Neuronal stem cell (in vitro differentiated cells): ENCODE results near the gene FPR1.

Experiments
- DNase-seq: peaks from one replicate; pipeline ENCODE4 v3.0.0-alpha.2; 2013; ENCODE audit warnings: low spot score
- H2AFZ ChIP-seq: one replicate; pipeline ENCODE4 v1.6.1; 2013; ENCODE audit warnings: mild to moderate bottlenecking, low read length, inconsistent platforms
- H2AK5ac ChIP-seq: 2 replicates; pipeline ENCODE4 v1.6.1; 2013; ENCODE audit warnings: low read depth, mild to moderate bottlenecking, inconsistent platforms, low read length, moderate library complexity, mixed read lengths
- H2BK120ac ChIP-seq: 2 replicates; pipeline ENCODE4 v1.6.1; 2013; ENCODE audit warnings: low read depth, mild to moderate bottlenecking, inconsistent platforms, low read length, moderate library complexity, mixed read lengths
- H2BK12ac ChIP-seq: one replicate; pipeline ENCODE4 v1.6.1; 2013; ENCODE audit warnings: low read length, inconsistent platforms
- H2BK15ac ChIP-seq: 2 replicates; pipeline ENCODE4 v1.6.1; 2013; ENCODE audit warnings: mild to moderate bottlenecking, low read length, inconsistent platforms, mixed read lengths
- H2BK5ac ChIP-seq: one replicate; pipeline ENCODE4 v1.6.1; 2013; ENCODE audit warnings: inconsistent platforms, mild to moderate bottlenecking, low read length, moderate library complexity
- H3K14ac ChIP-seq: one replicate; pipeline ENCODE4 v1.6.1; 2013; ENCODE audit warnings: low read length, inconsistent platforms
- H3K18ac ChIP-seq: 2 replicates; pipeline ENCODE4 v1.6.1; 2013; ENCODE audit warnings: low read length, inconsistent platforms
- H3K23ac ChIP-seq: 2 replicates; pipeline ENCODE4 v1.6.1; 2013; ENCODE audit warnings: low read depth, mild to moderate bottlenecking, mixed read lengths, low read length, inconsistent platforms; ENCODE audit not compliant: poor library complexity
- H3K27ac ChIP-seq: replicated peaks from 3 replicates; pipeline ENCODE4 v1.5.1; 2013; ENCODE audit warnings: low read length, inconsistent platforms
- H3K27me3 ChIP-seq, 3 experiments: 2 replicates each; pipeline ENCODE4 v1.6.1; 2013; ENCODE audit warnings: low read length in 3 of 3, mild to moderate bottlenecking in 2 of 3, inconsistent platforms in 1 of 3, low read depth in 1 of 3, mixed read lengths in 1 of 3, moderate library complexity in 1 of 3; ENCODE audit not compliant: control insufficient read depth in 3 of 3, insufficient read depth in 3 of 3
- H3K36me3 ChIP-seq, 2 donors: replicated peaks in 1 of 2; 2 replicates each; pipeline ENCODE4 v1.6.1; 2013; ENCODE audit warnings: low read length in 2 of 2; ENCODE audit not compliant: control insufficient read depth in 2 of 2, insufficient read depth in 2 of 2
- H3K4ac ChIP-seq: 2 replicates; pipeline ENCODE4 v1.6.1; 2013; ENCODE audit warnings: inconsistent platforms, mild to moderate bottlenecking, low read length, moderate library complexity
- H3K4me1 ChIP-seq, 2 donors: 1 replicate in 1 of 2; 2 replicates in 1 of 2; pipeline ENCODE4 v1.6.1; 2013; ENCODE audit warnings: low read length in 2 of 2, low read depth in 1 of 2; ENCODE audit not compliant: control insufficient read depth in 2 of 2, insufficient read depth in 1 of 2
- H3K4me2 ChIP-seq: one replicate; pipeline ENCODE4 v1.6.1; 2013; ENCODE audit warnings: mild to moderate bottlenecking, low read length, inconsistent platforms; ENCODE audit not compliant: insufficient read depth, poor library complexity, severe bottlenecking
- H3K4me3 ChIP-seq, 2 donors: 2 replicates each; pipeline ENCODE4 v1.5.1; 2013; ENCODE audit warnings: low read length in 2 of 2, mild to moderate bottlenecking in 2 of 2, inconsistent platforms in 1 of 2, moderate library complexity in 1 of 2
- H3K79me1 ChIP-seq: one replicate; pipeline ENCODE4 v1.6.1; 2013; ENCODE audit warnings: low read depth, mild to moderate bottlenecking, inconsistent platforms, low read length, moderate library complexity
- H3K9ac ChIP-seq: one replicate; pipeline ENCODE4 v1.6.1; 2013; ENCODE audit warnings: mild to moderate bottlenecking, low read depth, low read length, inconsistent platforms; ENCODE audit not compliant: poor library complexity
- H3K9me3 ChIP-seq, 2 donors: replicated peaks in 1 of 2; 2 replicates each; pipeline versions ENCODE3 to v1.6.1; 2013; ENCODE audit warnings: low read length in 2 of 2, mild to moderate bottlenecking in 2 of 2, inconsistent platforms in 1 of 2, low read depth in 1 of 2, mixed read lengths in 1 of 2, moderate library complexity in 1 of 2; ENCODE audit not compliant: control insufficient read depth in 2 of 2, insufficient read depth in 1 of 2
- H4K8ac ChIP-seq: one replicate; pipeline ENCODE4 v1.6.1; 2013; ENCODE audit warnings: low read depth, mild to moderate bottlenecking, inconsistent platforms, low read length, moderate library complexity
- H4K91ac ChIP-seq: one replicate; pipeline ENCODE4 v1.6.1; 2013; ENCODE audit warnings: low read length, low read depth, mild to moderate bottlenecking, inconsistent platforms; ENCODE audit not compliant: poor library complexity
- WGBS, 2 donors: extraction: QIAGEN DNeasy Blood & Tissue Kit; methylation state at CpG; one replicate each; pipeline ENCODE4 v1.1.7; 2013; ENCODE audit warnings: missing lambda C conversion rate in 2 of 2, mixed read lengths in 1 of 2; ENCODE audit not compliant: insufficient read length in 2 of 2, insufficient replicate concordance in 1 of 2; ENCODE audit errors: extremely low coverage in 2 of 2; 5-methylcytosine and 5-hydroxymethylcytosine counted together

The FPR1 gene

DNA sequence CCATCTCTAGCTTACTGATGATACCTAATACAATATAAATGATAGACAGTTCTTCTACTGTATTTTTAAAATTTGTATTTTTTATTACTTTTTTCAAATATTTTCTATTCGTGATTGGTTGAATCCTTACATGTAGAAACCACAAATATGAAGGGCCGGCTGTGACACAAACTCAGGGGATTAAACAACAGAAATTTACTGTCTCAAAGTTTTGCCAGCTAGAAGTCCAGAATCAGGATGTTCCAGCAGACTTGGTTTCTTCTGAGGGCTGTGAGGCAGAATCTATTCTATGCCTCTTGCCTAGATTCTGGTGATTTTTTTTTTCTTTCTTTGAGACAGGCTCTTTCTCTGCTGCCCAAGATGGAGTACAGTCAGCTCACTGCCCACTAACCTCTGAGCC is 13.8 kb downstream of the FPR1 start:
- Histone ChIP-seq H3K27ac (no peak overlapping the region), H3K4ac (no peak overlapping the region), H2AFZ (no peak overlapping the region), H3K9me3 (no peaks in the 10 kb centered on the region), H4K8ac (no peak overlapping the region), H2BK120ac (no peak overlapping the region), H3K14ac (no peak overlapping the region), H4K91ac (no peak overlapping the region), H3K36me3 (no peaks in the 10 kb centered on the region), H3K23ac (no peak overlapping the region), H2BK15ac (no peak overlapping the region), H3K4me1 (no peaks in the 10 kb centered on the region), H2AK5ac (no peak overlapping the region), H3K4me3 (no peak overlapping the region), H3K9ac (no peak overlapping the region), H3K18ac (no peak overlapping the region), H2BK5ac (no peak overlapping the region), H3K4me2 (no peak overlapping the region), H2BK12ac (no peak overlapping the region), H3K79me1 (no peaks in the 10 kb centered on the region), H3K27me3 (peaks cover 0 to 8% (median 0%) of the 10 kb centered on the region in 3 experiments)
- no peak for DNase-seq
- no CpG with 5 or more reads among the region's 2 CpGs for WGBS, 2 donors

DNA sequence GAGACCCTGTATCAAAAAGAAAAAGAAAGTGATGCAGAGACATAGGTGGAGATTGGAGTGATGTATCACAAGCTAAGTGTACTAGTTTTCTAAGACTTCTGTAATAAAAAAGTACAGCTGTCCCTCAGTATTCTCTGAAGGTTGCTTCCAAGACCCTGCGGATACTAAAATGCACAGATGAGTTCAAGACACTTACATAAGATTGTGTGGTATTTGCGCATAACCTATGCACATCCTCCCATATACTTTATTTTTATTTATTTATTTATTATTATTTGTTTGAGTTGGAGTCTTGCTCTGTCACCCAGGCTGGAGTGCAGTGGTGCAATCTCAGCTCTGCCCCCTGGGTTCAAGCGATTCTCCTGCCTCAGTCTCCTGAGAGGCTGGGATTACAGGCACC is 14.3 kb downstream of the FPR1 start:
- no peak overlapping the region for H3K4me2 ChIP-seq
- no peak overlapping the region for H2BK5ac ChIP-seq
- H4K8ac ChIP-seq, result no peak overlapping the region
- no peak overlapping the region for H2BK120ac ChIP-seq
- H3K9ac ChIP-seq, result no peak overlapping the region
- no peaks in the 10 kb centered on the region for H3K36me3 ChIP-seq
- no peak overlapping the region for H3K27ac ChIP-seq
- H3K4me3 ChIP-seq, result no peak overlapping the region
- no peak overlapping the region for H2AFZ ChIP-seq
- H2BK12ac ChIP-seq, result no peak overlapping the region
- no peak for DNase-seq
- H3K79me1 ChIP-seq, result no peaks in the 10 kb centered on the region
- WGBS, 2 donors, result no CpG with 5 or more reads among the region's 3 CpGs
- no peaks in the 10 kb centered on the region for H3K9me3 ChIP-seq
- H4K91ac ChIP-seq, result no peak overlapping the region
- no peak overlapping the region for H3K23ac ChIP-seq
- no peak overlapping the region for H3K18ac ChIP-seq
- H3K4me1 ChIP-seq, result no peaks in the 10 kb centered on the region
- peaks cover 0 to 9% (median 0%) of the 10 kb centered on the region in 3 experiments for H3K27me3 ChIP-seq
- no peak overlapping the region for H2BK15ac ChIP-seq
- no peak overlapping the region for H3K14ac ChIP-seq
- no peak overlapping the region for H3K4ac ChIP-seq
- H2AK5ac ChIP-seq, result no peak overlapping the region

DNA sequence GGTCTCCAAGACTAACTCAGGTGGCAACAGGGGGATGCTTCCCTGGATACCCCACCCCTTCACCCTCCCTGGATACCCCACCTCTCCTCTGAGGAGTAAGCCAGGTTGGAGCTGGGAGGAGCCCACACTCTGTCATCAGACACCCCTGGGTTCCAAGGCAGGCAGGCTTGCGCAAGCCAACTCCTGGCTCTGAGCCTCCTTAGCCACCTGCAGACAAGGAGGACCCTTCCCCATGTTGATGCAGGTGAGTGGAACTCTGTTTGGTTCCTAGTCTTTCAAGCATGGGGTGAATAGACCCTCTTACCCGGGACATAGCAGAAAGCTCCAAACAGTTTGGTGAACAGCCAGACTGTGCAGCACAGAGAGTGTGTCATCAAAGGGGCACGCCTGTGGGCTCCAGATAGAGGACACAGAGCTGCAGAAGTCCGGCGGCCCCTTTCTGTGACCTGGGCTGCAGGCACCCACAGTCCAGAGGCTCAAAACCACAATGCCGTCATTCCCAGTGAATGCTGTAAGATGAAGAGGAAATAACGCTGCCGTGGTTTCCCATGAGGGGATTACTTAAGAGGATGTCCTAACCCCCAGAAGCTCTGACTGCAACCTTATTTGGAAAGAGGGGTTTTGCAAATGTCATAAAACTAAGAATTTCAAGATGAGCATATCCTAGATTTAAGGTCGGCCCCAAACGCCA is 15.8 kb downstream of the FPR1 start:
- Histone ChIP-seq H3K4ac (no peak overlapping the region), H2AK5ac (no peak overlapping the region), H2BK5ac (no peak overlapping the region), H2BK12ac (no peak overlapping the region), H3K36me3 (no peaks in the 10 kb centered on the region), H3K9me3 (peaks cover 0 to 2% of the 10 kb centered on the region in 2 donors), H3K79me1 (no peaks in the 10 kb centered on the region), H4K8ac (no peak overlapping the region), H3K14ac (no peak overlapping the region), H2AFZ (no peak overlapping the region), H3K27ac (no peak overlapping the region), H2BK15ac (no peak overlapping the region), H3K9ac (no peak overlapping the region), H4K91ac (no peak overlapping the region), H3K27me3 (peaks cover 0 to 12% (median 0%) of the 10 kb centered on the region in 3 experiments), H3K4me1 (no peaks in the 10 kb centered on the region), H2BK120ac (no peak overlapping the region), H3K18ac (no peak overlapping the region), H3K4me2 (no peak overlapping the region), H3K23ac (no peak overlapping the region), H3K4me3 (no peak overlapping the region)
- WGBS, 2 donors, result no CpG with 5 or more reads among the region's 10 CpGs
- no peak for DNase-seq

DNA sequence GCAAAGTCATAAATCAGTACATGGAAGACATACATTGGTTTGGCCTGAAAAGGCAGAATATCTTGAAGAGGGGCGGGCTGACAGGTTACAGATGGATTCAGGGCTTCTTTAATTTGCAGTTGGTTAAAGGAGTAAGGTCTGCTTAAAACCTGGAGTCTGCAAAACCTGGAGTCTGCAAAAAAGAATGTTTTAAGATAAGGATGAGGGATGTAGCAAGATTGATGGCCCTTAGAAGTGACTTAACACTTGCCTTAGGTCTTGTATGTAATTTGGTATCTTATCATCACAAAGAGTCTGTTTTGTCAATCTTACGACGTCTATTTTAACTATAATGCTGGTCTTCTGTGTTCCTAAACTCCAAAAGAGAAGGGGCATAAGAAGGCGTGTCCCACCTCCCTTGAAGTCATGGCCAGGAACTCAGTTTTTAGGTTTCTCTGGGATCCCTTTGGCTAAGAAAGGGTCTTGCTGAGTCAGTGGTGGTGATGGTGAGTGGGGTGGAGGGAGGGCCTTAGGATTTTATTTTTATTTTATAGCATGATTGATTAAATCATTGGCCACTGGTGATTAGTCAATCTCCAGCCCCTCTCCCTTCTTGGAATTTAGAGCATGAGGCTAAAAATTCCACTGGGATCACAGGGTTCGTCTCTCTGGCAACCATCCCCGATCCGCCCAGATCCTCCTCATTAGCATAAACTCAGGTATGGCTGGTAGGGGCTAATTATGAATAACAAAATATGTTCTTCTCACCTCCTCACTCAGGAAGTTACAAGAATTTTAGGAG is 17.7 kb downstream of the FPR1 start:
- H3K18ac ChIP-seq, result no peak overlapping the region
- no peak overlapping the region for H2BK5ac ChIP-seq
- no peak overlapping the region for H4K91ac ChIP-seq
- no peak overlapping the region for H2BK12ac ChIP-seq
- no peak overlapping the region for H3K27ac ChIP-seq
- H2AK5ac ChIP-seq, result no peak overlapping the region
- H3K4ac ChIP-seq, result no peak overlapping the region
- H3K9ac ChIP-seq, result no peak overlapping the region
- peaks cover 0 to 2% of the 10 kb centered on the region in 2 donors for H3K9me3 ChIP-seq
- H3K4me2 ChIP-seq, result no peak overlapping the region
- H3K27me3 ChIP-seq, result peaks cover 0 to 12% (median 0%) of the 10 kb centered on the region in 3 experiments
- no peak overlapping the region for H2BK15ac ChIP-seq
- no peaks in the 10 kb centered on the region for H3K79me1 ChIP-seq
- H3K23ac ChIP-seq, result no peak overlapping the region
- H4K8ac ChIP-seq, result no peak overlapping the region
- no CpG with 5 or more reads among the region's 7 CpGs for WGBS, 2 donors
- H2AFZ ChIP-seq, result no peak overlapping the region
- no peak overlapping the region for H3K4me3 ChIP-seq
- no peak for DNase-seq
- H2BK120ac ChIP-seq, result no peak overlapping the region
- no peak overlapping the region for H3K14ac ChIP-seq
- H3K36me3 ChIP-seq, result no peaks in the 10 kb centered on the region
- no peaks in the 10 kb centered on the region for H3K4me1 ChIP-seq
